ENCODE data around the gene PRM2.

- TF ChIP-seq CTCF (IDR thresholded peaks at IDR 0.05) = no peak
- TF ChIP-seq POLR2A (IDR thresholded peaks at IDR 0.05; ENCODE audit: low read length) = no peak
- TF ChIP-seq MAX (IDR thresholded peaks at IDR 0.05) = no peak
- TF ChIP-seq BHLHE40 (IDR thresholded peaks at IDR 0.05; ENCODE audit: low read depth, low read length) = no peak
- TF ChIP-seq REST (IDR thresholded peaks at IDR 0.05) = no peak
- TF ChIP-seq HMGXB4 (CRISPR knock-in tag; IDR thresholded peaks at IDR 0.05; ENCODE audit: borderline replicate concordance) = no peak
- TF ChIP-seq HOXA7 (CRISPR knock-in tag; IDR thresholded peaks at IDR 0.05) = no peak
- TF ChIP-seq ZFP36 (IDR thresholded peaks at IDR 0.05; ENCODE audit: borderline replicate concordance, partially characterized antibody) = no peak
- no peak for TF ChIP-seq ESRRA (IDR thresholded peaks at IDR 0.05; ENCODE audit: borderline replicate concordance, low read length)
- no peak for TF ChIP-seq CEBPB (IDR thresholded peaks at IDR 0.05)
Observed at GRCh38 chr16:11308493-11309283, 32.4 kb upstream of the PRM2 start.

Data from A549 (cell line).